Prostate gland (tissue), 2 donors: ENCODE measurements around the gene CCDC90B.

Experiments
- POLR2A ChIP-seq: fragments of 450-650 bp; IDR thresholded peaks from one replicate; pipeline ENCODE4 v1.6.1; 2016; ENCODE audit warnings: antibody characterized with exemption, mild to moderate bottlenecking
- TF ChIP-seq, protein P1 (sequence below), 4 experiments: fragments of 200-600 bp in 2 of 4; fragments of 450-650 bp in 2 of 4; sonication (generic) in 2 of 4; IDR thresholded peaks; 1 replicate in 3 of 4; 2 replicates in 1 of 4; pipeline ENCODE4 v1.5.1; 2016 to 2019; ENCODE audit warnings: antibody characterized with exemption in 4 of 4, mild to moderate bottlenecking in 2 of 4, moderate library complexity in 2 of 4

DNA sequence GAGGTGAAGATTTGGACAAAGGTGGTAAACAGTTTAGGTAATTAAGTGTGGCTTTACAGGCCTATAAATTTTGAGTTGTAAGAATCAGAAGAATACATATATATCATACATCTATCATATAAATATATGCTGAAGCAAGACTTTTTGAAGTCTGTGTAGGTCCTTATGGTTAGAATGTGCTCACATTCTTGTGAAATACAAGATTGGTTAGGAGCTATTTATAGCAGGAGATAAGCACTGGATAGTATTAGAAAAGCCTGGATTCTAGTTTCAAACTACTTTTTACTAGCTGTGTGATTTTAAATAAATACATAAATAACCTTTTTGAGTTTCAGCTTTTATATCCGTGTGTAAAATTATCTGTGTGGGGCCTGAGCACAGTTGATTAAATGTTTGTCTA lies 50.3 kb downstream of the CCDC90B start:
- TF ChIP-seq, protein P1, sequence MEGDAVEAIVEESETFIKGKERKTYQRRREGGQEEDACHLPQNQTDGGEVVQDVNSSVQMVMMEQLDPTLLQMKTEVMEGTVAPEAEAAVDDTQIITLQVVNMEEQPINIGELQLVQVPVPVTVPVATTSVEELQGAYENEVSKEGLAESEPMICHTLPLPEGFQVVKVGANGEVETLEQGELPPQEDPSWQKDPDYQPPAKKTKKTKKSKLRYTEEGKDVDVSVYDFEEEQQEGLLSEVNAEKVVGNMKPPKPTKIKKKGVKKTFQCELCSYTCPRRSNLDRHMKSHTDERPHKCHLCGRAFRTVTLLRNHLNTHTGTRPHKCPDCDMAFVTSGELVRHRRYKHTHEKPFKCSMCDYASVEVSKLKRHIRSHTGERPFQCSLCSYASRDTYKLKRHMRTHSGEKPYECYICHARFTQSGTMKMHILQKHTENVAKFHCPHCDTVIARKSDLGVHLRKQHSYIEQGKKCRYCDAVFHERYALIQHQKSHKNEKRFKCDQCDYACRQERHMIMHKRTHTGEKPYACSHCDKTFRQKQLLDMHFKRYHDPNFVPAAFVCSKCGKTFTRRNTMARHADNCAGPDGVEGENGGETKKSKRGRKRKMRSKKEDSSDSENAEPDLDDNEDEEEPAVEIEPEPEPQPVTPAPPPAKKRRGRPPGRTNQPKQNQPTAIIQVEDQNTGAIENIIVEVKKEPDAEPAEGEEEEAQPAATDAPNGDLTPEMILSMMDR (IDR thresholded peaks at IDR 0.05) = no peak
- no peak for TF ChIP-seq POLR2A
